ENCODE measurements around the gene LTBP3. TPM values are rescaled to one million over a fixed set of nuclear protein-coding genes. Genes with fewer than 3 reads are reported as not detected.

The LTBP3 gene
- total and polyA plus RNA-seq, 2 of the 4 experiments (the other 2 are of a cell fraction), result 6.6 to 145 TPM

DNA sequence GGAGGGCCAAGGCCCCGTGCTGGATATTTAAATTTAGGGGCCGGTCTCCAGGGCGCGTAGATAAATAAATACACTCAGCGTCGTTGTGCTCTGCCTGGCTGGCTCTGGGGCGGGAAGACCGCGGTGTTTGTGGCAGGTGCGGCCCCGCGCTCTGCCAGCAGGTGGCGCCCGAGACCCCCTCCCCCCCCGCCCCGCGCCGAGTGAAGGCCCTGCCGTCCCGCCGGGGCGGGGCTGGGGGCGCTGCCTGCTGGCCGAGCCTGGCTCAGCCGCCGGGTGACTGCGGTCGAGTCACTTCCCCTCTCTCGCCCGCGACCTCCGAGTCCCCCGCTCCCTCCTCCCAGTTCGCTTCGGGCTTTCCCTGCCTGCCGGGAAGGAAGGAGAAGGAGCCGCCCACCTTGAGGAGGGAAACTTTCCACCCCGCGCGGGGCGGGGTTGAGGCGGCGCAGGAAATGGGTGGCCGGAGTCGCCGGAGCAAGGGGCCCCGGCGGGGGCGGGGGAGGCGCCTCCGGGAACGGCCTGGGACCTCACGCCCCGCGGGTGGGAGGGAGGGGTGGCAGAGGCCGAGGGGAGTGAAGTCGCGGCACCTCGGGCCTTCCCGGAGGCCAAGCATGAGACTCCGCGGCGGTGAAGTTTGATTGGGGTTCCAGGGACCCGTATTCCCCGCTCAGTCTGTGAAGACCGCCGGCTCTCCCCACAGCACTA is 16.1 kb upstream of the LTBP3 start:
- Histone ChIP-seq H2AK9ac (replicated peaks; ENCODE audit: low read depth, low read length, poor library complexity) (peak overlapping the region; percentile 91), H3K14ac (replicated peaks; ENCODE audit: low read depth, low read length) (peak overlapping the region; percentile 96), H4K8ac (ENCODE audit: low read depth in 2 of 2, low read length in 2 of 2) (peak overlapping the region; percentile 58 to 66; a peak in 2 of 4 replicates), H3K9ac (ENCODE audit: low read depth, low read length) (peak overlapping the region; percentile 60), H3K27me3 (ENCODE audit: control insufficient read depth, insufficient read depth, low read length) (no peaks in the 10 kb centered on the region), H3K23ac (ENCODE audit: low read depth, low read length) (peak overlapping the region; percentile 93; the same call in 1 of the 2 replicates), H4K20me1 (ENCODE audit: insufficient read depth, low read length) (peaks cover 34% of the 10 kb centered on the region), H3K9me3 (ENCODE audit: control insufficient read depth, insufficient read depth, low read length) (no peaks in the 10 kb centered on the region), H3K4me1 (ENCODE audit: control insufficient read depth, insufficient read depth, low read length) (peaks cover 34% of the 10 kb centered on the region), H2BK5ac (ENCODE audit: low read depth, low read length, poor library complexity, severe bottlenecking) (peak overlapping the region; percentile 76), H2BK120ac (ENCODE audit: low read depth, low read length) (peak overlapping the region; percentile 83; the same call in 1 of the 2 replicates), H4K91ac (ENCODE audit: insufficient read depth, low read depth, low read length) (peak overlapping the region; percentile 70), H2BK15ac (ENCODE audit: low read depth, low read length) (0 out of 3 replicates have a peak overlapping the region, but pooled peaks have one; percentile 76), H3K4me2 (ENCODE audit: low read depth, low read length) (peak overlapping the region; percentile 87), H3K9me1 (ENCODE audit: insufficient read depth, low read length) (peaks cover 8% of the 10 kb centered on the region), H2BK20ac (ENCODE audit: low read depth, low read length) (no peak overlapping the region), H2AK5ac (ENCODE audit: low read depth, low read length) (peak overlapping the region; percentile 98), H2AFZ (replicated peaks; ENCODE audit: low read length, poor library complexity) (peak overlapping the region; percentile 82), H3K36me3 (ENCODE audit: control insufficient read depth, insufficient read depth, low read length) (peaks cover 4% of the 10 kb centered on the region; the same call in 1 of the 2 replicates), H3K79me1 (ENCODE audit: low read depth in 1 of 2, low read length in 2 of 2) (peaks cover 25 to 73% of the 10 kb centered on the region in 2 experiments), H3K4ac (ENCODE audit: low read depth, low read length) (peak overlapping the region; percentile 96), H4K5ac (ENCODE audit: low read depth, low read length) (peak overlapping the region; percentile 58), H3K18ac (ENCODE audit: low read depth, low read length) (0 out of 2 replicates have a peak overlapping the region, but pooled peaks have one; percentile 11), H3K56ac (ENCODE audit: extremely low read depth, insufficient read depth, low read length) (peak overlapping the region; percentile 70), H3K4me3 (ENCODE audit: insufficient read depth, low read depth, low read length) (peak overlapping the region; percentile 31), H3K27ac (ENCODE audit: insufficient read depth, low read length) (peak overlapping the region; percentile 75)
- CTCF ChIA-PET, result no interaction called here
- dilution Hi-C loops (cut with HindIII; ENCODE audit: low sequenced_read_pairs, unreplicated experiment) (no loop called here), intact Hi-C loops (cut with micrococcal nuclease) (loop anchor here (5.0 kb wide), 2 partner anchors 33 to 192 kb away; partner anchors contain the start of gene SLC25A45), in situ Hi-C loops (cut with MboI; ENCODE audit: low sequenced_read_pairs) (no loop called here)
- no TSS peak for BruUV-seq (replicated peaks)
- ATAC-seq (ENCODE audit: low read depth) (peak; percentile 43), DNase-seq (peak; percentile 95)
- TF ChIP-seq RAD21 (IDR thresholded peaks at IDR 0.05; ENCODE audit: low read length), result peak; percentile 38
- TF ChIP-seq BHLHE40 (IDR thresholded peaks at IDR 0.05; ENCODE audit: low read depth, low read length), result no peak; the same call in 1 of the 2 replicates
- TF ChIP-seq SMC3 (IDR thresholded peaks at IDR 0.05; ENCODE audit: low read depth, low read length), result peak; percentile 41
- peak; percentile 24; the same call in 1 of the 2 replicates for TF ChIP-seq FOS (IDR thresholded peaks at IDR 0.05; ENCODE audit: low read depth, low read length)
- TF ChIP-seq MAZ (IDR thresholded peaks at IDR 0.05; ENCODE audit: borderline replicate concordance, low read depth, low read length), result peak; percentile 98
- TF ChIP-seq, protein P1, sequence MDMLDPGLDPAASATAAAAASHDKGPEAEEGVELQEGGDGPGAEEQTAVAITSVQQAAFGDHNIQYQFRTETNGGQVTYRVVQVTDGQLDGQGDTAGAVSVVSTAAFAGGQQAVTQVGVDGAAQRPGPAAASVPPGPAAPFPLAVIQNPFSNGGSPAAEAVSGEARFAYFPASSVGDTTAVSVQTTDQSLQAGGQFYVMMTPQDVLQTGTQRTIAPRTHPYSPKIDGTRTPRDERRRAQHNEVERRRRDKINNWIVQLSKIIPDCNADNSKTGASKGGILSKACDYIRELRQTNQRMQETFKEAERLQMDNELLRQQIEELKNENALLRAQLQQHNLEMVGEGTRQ (IDR thresholded peaks at IDR 0.05; ENCODE audit: low read depth, low read length), result peak; percentile 4; the same call in 1 of the 2 replicates
- TF ChIP-seq RFX5 (IDR thresholded peaks at IDR 0.05; ENCODE audit: low read depth, low read length), result no peak
- TF ChIP-seq, protein P2, sequence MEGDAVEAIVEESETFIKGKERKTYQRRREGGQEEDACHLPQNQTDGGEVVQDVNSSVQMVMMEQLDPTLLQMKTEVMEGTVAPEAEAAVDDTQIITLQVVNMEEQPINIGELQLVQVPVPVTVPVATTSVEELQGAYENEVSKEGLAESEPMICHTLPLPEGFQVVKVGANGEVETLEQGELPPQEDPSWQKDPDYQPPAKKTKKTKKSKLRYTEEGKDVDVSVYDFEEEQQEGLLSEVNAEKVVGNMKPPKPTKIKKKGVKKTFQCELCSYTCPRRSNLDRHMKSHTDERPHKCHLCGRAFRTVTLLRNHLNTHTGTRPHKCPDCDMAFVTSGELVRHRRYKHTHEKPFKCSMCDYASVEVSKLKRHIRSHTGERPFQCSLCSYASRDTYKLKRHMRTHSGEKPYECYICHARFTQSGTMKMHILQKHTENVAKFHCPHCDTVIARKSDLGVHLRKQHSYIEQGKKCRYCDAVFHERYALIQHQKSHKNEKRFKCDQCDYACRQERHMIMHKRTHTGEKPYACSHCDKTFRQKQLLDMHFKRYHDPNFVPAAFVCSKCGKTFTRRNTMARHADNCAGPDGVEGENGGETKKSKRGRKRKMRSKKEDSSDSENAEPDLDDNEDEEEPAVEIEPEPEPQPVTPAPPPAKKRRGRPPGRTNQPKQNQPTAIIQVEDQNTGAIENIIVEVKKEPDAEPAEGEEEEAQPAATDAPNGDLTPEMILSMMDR (conservative IDR thresholded peaks at IDR 0.05; ENCODE audit: low read depth, low read length), result peak; percentile 71
- no peak for TF ChIP-seq CHD1 (IDR thresholded peaks at IDR 0.05; ENCODE audit: low read depth, low read length)
- TF ChIP-seq, protein P3, sequence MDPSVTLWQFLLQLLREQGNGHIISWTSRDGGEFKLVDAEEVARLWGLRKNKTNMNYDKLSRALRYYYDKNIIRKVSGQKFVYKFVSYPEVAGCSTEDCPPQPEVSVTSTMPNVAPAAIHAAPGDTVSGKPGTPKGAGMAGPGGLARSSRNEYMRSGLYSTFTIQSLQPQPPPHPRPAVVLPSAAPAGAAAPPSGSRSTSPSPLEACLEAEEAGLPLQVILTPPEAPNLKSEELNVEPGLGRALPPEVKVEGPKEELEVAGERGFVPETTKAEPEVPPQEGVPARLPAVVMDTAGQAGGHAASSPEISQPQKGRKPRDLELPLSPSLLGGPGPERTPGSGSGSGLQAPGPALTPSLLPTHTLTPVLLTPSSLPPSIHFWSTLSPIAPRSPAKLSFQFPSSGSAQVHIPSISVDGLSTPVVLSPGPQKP (IDR thresholded peaks at IDR 0.05; ENCODE audit: borderline replicate concordance, low read depth, low read length), result no peak
- no peak for TF ChIP-seq MXI1 (IDR thresholded peaks at IDR 0.05; ENCODE audit: borderline replicate concordance, low read depth, low read length)
- 1% methylated on average over 23 of the region's 67 CpGs; no CpG with 5 or more reads in 1 of the 2 experiments for WGBS, 2 experiments (ENCODE audit: extremely low coverage in 2 of 2, insufficient read length in 1 of 2)
- POLR2A ChIA-PET (ENCODE audit: unreplicated experiment), result interaction anchor here (0.7 kb wide), 1 partner anchor 1422 kb away, joined by 3 read pairs; no protein-coding TSS in a partner anchor

Measured in IMR-90 (cell line).